HG03066 (cell line): ENCODE measurements around the gene FSTL4.
"Not testable (repeated sequence)": the region's sequence is repeated elsewhere in the genome, so short reads cannot be mapped to it uniquely, and the experiment has no call there.

Experiments used
- ATAC-seq: cut with Tn5 transposase; IDR thresholded peaks from one replicate; pipeline ENCODE4 v1.9.1; 2021; ENCODE audit warnings: low read depth; ENCODE audit not compliant: unreplicated experiment

The FSTL4 gene

DNA sequence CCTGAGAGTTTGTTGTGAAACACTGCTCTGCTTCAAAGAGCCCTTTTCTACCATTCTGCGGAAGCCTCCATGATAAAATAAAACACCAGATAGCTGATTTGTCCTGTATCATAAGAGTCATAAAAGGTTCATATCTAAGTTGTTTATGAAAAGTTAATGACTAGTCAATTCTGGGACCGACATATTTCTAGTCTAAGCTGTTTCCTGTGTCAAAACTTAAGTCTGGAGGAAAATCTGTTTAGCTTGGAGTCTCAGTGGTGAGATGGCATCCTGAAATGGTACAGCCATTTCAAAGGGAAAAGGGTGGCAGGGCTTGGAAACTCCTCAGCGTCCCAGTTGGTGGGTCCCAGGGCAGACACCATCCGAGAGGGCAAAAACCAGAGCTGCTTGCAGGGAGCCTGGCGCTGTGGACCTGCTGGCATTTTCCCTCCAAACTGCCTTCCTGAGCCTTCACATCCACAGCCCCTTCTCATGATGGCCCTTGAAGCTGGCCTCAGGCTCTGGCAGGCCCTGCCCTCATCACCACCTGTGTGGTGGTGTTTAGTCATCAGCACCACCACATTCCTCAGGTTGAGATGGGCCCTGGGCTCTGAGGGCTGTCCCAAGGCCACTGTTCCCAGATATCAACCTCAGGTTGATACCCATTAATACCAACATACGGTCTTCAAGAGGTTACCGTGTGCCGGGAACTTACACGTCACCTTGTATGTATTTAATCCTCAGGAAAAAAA lies 376.5 kb downstream of the FSTL4 start:
- no peak for ATAC-seq

DNA sequence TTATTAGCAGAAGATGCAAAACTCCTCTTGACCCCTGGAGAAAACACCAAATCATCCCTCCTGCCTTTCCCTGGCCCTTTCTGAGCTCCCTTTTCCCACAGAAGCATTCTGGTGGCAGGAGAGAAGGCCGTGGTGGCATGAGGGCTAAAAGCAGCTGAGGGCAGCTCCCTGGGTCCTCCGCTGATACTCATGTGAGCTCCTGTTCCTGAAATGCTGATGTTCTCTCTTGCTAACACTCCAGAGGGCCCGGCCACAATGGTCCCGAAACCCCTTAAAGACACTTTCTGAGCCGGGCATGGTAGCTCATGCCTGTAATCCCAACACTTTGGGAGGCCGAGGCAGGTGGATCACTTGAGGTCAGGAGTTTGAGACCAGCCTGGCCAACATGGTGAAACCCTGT lies 377.4 kb downstream of the FSTL4 start:
- no peak for ATAC-seq

DNA sequence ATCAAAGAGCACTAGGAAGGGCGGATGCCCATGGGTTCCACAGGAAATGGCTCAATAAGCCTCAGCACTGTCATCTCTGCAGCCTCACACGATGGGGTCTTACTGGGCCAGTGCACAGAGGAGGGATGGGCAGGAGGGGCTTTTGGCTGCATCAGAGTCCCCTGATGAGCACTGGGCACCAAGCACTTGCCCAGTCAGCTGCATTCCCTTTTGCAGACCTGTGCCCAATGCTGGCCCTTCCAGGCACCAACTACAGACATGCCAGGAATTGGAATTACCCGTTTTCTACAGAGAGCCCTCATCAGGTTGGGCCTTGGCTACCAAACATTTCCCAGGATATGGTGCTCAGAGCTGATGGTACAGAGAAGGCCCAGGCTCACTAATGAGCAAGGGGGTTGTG lies 378.1 kb downstream of the FSTL4 start:
- no peak for ATAC-seq

GRCh38 chr5:133233616-133234015 lies 378.7 kb downstream of the FSTL4 start:
- no peak for ATAC-seq

DNA sequence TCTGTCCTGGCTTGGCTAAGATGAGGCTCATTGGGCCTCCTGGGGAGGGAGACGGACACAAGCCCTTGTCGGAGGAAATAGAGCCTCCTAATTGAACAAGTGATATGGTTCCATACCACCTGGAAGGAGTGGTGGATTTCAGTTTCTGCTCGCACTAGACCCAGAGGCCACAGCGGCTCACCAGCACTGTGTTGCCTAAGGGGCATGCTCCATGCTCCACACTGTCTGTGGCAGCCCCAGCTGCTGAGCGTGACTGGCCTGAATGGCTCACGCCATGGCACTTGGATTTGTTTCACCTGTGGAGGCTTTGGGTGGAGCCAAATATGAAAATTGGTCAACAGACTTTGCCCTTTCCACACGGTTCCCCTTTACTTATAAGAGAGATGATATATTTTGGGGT lies 379.4 kb downstream of the FSTL4 start:
- ATAC-seq: no peak

- no peak for ATAC-seq
Observed at GRCh38 chr5:133232435-133232834, 379.9 kb downstream of the FSTL4 start.

GRCh38 chr5:133232011-133232410 lies 380.3 kb downstream of the FSTL4 start:
- no peak for ATAC-seq

DNA sequence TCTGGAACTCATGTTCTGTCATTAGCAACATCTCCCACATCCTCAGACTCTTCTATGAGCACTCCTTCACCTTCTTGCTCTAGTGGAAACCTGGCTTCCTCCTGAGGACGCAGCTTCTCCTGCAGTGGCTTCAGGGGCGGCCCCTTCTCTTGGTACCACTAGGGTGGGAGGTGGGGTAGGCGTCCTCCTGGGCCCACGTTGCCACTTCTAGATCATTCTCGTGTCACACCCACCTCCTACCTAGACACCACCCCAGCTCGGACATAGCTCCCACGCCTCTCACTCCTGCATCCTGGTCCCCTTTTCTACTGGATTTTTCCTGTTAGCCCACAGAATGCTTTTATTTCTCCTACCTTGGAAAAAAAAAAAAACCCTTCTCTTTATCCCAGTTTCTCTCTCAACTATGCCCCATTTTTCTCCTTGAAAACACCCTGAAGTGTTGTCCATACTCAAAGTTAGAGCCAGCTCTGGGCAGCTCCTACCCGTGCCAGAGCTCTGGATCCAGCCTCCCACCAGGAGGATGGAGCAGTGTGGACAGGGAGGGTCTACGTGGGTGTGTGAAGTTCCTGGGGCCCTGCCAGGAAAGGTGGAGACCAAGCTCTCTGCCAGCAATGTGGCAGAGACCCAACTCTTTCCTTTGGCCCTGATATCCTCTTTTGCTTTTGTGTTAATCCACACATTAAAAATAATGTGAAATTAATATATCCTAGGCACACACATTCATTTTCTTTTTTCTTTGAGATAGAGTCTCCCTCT lies 381.3 kb downstream of the FSTL4 start:
- no peak for ATAC-seq

DNA sequence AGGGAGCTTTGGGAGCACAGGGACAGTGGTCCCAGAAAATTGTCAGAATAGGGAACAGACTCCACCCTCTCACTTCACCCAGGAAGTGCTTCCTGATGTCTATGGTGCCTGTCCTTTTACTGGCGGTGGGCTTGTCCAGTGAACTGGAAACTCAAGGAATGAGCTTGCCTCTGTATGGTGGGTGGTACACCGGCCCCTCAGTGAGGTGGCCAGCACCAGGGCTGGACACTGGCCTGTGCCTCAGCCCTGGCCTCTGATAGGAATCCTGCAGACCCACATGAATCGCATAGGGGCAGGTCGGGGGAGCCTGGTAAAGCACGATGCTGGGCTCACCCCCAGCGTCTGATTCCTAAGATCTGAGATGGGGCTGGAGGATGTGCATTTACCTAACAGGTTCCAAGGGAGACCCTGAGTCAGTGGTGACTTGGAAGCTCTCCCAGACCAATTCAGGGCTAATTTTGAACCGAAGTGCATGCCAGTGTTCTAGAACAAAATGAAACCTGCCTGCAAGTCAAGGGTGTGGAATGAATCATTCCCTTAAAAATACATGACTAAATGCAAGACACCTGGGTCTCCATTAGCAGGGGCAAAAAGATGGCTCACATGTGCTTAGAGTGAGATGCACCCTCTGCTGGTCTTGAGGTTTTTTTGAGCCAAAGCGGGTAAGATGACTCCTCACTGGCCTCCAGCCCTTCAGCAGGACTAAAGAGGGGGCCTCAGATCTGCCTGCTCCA lies 382.2 kb downstream of the FSTL4 start:
- no peak for ATAC-seq

- no peak for ATAC-seq
Observed at GRCh38 chr5:133228316-133228715, 384.0 kb downstream of the FSTL4 start.

- no peak for ATAC-seq
Observed at GRCh38 chr5:133227897-133228296, 384.4 kb downstream of the FSTL4 start.

DNA sequence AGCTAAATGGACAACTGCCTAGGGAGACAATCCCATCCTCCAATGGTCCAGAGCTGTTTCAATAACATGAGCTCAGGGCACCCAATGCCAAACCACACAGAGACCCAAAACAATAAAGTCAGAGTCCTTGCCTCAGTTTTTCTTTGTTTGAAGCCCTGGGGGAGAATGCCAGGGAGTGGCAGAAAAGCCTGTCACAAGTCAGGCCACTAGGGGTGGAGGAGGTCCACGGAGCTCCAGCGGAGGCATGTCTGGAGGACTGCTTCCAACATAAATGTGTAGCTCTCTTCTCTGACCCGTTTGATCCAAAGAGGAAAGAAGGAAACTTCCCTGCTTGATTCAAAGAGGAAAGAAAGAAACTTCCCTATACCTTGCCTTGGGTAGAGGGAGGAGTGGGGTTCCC lies 385.3 kb downstream of the FSTL4 start:
- ATAC-seq: no peak

DNA sequence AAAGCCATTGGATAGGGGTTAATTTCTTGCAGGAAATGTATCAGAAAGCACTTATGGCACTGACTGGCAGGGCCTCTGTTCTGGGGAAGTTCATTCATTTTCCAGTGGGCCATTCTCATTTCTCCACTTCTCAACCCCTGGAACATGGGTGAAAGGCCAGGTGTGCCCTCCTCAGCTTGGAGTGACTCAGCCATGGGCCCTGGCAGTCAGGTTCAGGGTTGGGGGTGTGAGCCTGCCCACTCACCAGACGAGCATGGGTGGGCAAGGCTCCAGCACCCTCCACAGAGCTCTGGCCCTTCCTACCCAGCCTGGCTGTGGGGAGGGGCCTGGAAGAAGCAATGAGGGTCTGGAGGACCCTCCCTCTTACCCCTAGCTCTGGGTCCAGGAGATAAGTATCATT lies 386.2 kb downstream of the FSTL4 start:
- no peak for ATAC-seq

DNA sequence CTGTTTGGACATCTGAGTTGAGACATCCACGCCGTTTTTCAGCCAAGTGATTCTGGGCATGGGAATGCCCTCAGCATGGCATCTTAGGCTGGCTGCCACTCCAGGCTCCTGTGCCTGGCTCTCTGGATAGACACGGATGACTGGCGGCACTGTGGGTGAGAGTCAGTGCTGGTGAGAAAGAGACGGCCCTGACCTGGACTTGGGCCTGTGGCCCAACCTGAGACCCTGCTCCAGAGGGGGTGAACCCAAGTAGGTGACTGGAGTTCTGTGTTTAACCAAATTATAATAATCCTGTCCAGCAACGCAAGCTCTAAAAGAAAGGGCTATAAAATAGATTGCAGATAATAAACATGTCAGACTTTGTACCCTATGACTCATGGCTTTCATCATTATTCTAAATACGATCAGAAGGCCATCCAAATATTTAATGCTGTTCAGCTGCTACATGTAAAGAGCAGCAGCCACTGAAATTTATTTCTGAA lies 386.6 kb downstream of the FSTL4 start:
- ATAC-seq: no peak

DNA sequence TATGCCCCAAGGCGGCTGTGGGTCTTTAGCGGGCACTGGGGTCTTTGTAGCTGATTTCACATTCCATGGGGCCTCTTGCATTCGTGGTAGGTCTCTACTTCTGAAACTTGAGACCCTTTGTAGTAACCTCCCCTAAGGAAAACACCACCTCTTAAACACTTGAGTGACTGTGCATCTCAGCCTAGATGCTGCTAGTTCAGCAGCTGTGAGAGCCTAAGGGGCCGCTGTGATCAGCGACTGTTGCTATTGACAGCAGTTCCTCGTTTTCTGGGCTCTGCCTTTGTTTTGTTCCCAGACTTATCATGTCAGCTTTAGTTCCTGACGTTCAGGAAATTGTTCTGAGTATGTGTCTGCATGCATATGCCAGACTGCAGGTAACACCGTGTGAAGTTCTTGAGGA lies 389.4 kb downstream of the FSTL4 start:
- no peak for ATAC-seq

- no peak for ATAC-seq
Observed at GRCh38 chr5:133222521-133222920, 389.8 kb downstream of the FSTL4 start.

- ATAC-seq: no peak
Observed at GRCh38 chr5:133222040-133222439, 390.3 kb downstream of the FSTL4 start.

GRCh38 chr5:133220851-133221674 lies 391.3 kb downstream of the FSTL4 start:
- ATAC-seq: no peak

DNA sequence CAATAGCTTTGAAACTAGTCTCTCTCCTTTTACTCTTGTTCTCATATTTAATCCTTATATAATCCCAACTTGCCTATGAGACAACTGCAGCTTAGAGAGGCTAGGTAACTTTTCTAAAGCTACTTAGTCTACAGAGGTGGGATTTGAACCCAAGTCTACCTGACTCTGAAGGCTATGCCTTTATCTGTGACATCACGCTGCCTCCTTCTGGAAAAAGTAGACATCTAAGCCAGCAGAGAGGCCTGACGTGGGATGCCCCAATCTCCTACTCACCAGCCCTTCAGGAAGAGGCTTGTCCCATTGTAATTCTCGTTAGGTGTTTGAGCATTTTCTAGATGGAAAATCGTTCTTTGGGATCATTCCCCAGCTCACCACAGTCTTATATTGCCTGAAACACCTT lies 393.0 kb downstream of the FSTL4 start:
- ATAC-seq: no peak

- ATAC-seq: not testable (repeated sequence)
Observed at GRCh38 chr5:133216138-133216537, 396.2 kb downstream of the FSTL4 start.
